ENCODE data around the gene DNASE1L2.

- TF ChIP-seq CTCF (IDR thresholded peaks at IDR 0.05; ENCODE audit: low read depth, low read length, missing input control): no peak
- no peak for TF ChIP-seq MAX (IDR thresholded peaks at IDR 0.05)
- TF ChIP-seq TAF1 (conservative IDR thresholded peaks at IDR 0.05): no peak
- TF ChIP-seq ATF3 (IDR thresholded peaks at IDR 0.05): no peak
- TF ChIP-seq FOXA1 (IDR thresholded peaks at IDR 0.05): no peak
- TF ChIP-seq JUND (IDR thresholded peaks at IDR 0.05): no peak
- TF ChIP-seq RAD21 (IDR thresholded peaks at IDR 0.05): no peak
- TF ChIP-seq YY1 (IDR thresholded peaks at IDR 0.05): no peak
- TF ChIP-seq HNF4G (IDR thresholded peaks at IDR 0.05): no peak
- no peak for TF ChIP-seq RXRA (IDR thresholded peaks at IDR 0.05)
- no peak for TF ChIP-seq SP1 (IDR thresholded peaks at IDR 0.05)
These were observed 20.4 kb downstream of the DNASE1L2 start for GRCh38 chr16:2256531-2257140.

Data from liver (tissue), 3 donors.